B cell (primary cell): ENCODE measurements around the gene PPCDC.

Experiments used
- CTCF ChIP-seq: fragments of 200-600 bp; IDR thresholded peaks from one replicate; pipeline ENCODE4 v1.8.0; 2022; ENCODE audit warnings: antibody characterized with exemption, mild to moderate bottlenecking
- EZH2 ChIP-seq: IDR thresholded peaks from 2 replicates; pipeline ENCODE4 v1.6.1; 2012; ENCODE audit warnings: borderline replicate concordance, low read depth, mild to moderate bottlenecking, moderate library complexity, low read length; ENCODE audit not compliant: insufficient read depth, poor library complexity, severe bottlenecking

- TF ChIP-seq CTCF (no peak), EZH2 (no peak)
Observed at GRCh38 chr15:75070674-75071073, 47.3 kb downstream of the PPCDC start.
